Activated T-cell treated with anti-CD3 and anti-CD28 coated beads, Interleukin-2, amount 50 U/mL, for 72 hours (primary cell): ENCODE data around the gene CPNE8. TPM values are rescaled to one million over a fixed set of nuclear protein-coding genes. Genes with fewer than 3 reads are reported as not detected.

Source experiments
- ATAC-seq, 2 donors: fragments of 150-1000 bp; cut with Tn5 transposase; replicated peaks in 1 of 2; 2 replicates each; pipeline ENCODE4 v1.10.0; 2021; ENCODE audit warnings: moderate library complexity in 2 of 2, mild to moderate bottlenecking in 1 of 2
- DNase-seq, 2 donors: peaks; one replicate each; pipeline ENCODE4 v3.0.0; 2021 to 2022; ENCODE audit warnings: mixed read lengths in 1 of 2
- H3K27ac Mint-ChIP-seq: one replicate; pipeline ENCODE4 v1.8.0; 2022; ENCODE audit warnings: mild to moderate bottlenecking, moderate library complexity, mixed read lengths
- H3K27me3 Mint-ChIP-seq: one replicate; pipeline ENCODE4 v1.8.0; 2022; ENCODE audit warnings: low read depth, mixed read lengths
- H3K36me3 Mint-ChIP-seq, 2 donors: one replicate each; pipeline ENCODE4 v1.8.0; 2022; ENCODE audit warnings: mixed read lengths in 2 of 2, mild to moderate bottlenecking in 1 of 2; ENCODE audit not compliant: insufficient read depth in 2 of 2
- H3K4me1 Mint-ChIP-seq: one replicate; pipeline ENCODE4 v1.8.0; 2022; ENCODE audit warnings: low read depth, mixed read lengths
- H3K4me3 Mint-ChIP-seq, 2 donors: one replicate each; pipeline ENCODE4 v1.8.0; 2022; ENCODE audit warnings: mild to moderate bottlenecking in 2 of 2, mixed read lengths in 2 of 2, moderate library complexity in 2 of 2
- H3K9me3 Mint-ChIP-seq, 2 donors: one replicate each; pipeline ENCODE4 v1.8.0; 2022; ENCODE audit warnings: mixed read lengths in 2 of 2
- total RNA-seq, 2 donors: library from RNA; stranded (reverse); gene quantifications; one replicate each; pipeline ENCODE4 v1.2.3, GENCODE V29; 2022

Gene CPNE8
- total RNA-seq, 2 donors from 2014 or later = 3.1 to 3.5 TPM

GRCh38 chr12:38912116-38912515 lies 6.7 kb upstream of the CPNE8 start:
- Mint-ChIP-seq H3K4me1 (peaks cover 4% of the 10 kb centered on the region), H3K27ac (no peak overlapping the region), H3K36me3 (no peaks in the 10 kb centered on the region), H3K4me3 (no peak overlapping the region), H3K27me3 (peaks cover 11% of the 10 kb centered on the region), H3K9me3 (no peaks in the 10 kb centered on the region)
- DNase-seq (no peak), ATAC-seq (no peak)

DNA sequence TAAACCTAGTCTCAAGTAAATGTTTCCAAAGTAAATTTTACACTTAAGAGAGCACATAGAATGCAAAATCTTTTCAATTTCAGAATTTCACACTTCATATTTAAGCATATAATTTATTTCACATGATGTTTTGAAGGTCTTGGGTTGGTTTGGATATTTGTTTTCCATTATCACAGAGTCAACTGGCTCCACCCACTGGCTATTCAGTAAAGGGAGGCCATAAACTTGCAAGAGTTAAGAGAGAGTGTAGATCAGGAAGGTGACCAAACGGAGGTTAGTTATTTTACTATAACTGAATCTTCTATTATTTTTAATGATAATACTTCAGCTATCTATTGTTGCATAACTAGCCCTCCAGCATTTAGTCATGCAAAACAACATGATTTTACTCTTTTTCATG lies 6.2 kb upstream of the CPNE8 start:
- Mint-ChIP-seq H3K4me1 (peaks cover 8% of the 10 kb centered on the region), H3K27ac (no peak overlapping the region), H3K36me3 (peaks cover 0 to 2% of the 10 kb centered on the region in 2 donors), H3K4me3 (no peak overlapping the region), H3K27me3 (peaks cover 15% of the 10 kb centered on the region), H3K9me3 (no peaks in the 10 kb centered on the region)
- DNase-seq = no peak
- no peak for ATAC-seq

DNA sequence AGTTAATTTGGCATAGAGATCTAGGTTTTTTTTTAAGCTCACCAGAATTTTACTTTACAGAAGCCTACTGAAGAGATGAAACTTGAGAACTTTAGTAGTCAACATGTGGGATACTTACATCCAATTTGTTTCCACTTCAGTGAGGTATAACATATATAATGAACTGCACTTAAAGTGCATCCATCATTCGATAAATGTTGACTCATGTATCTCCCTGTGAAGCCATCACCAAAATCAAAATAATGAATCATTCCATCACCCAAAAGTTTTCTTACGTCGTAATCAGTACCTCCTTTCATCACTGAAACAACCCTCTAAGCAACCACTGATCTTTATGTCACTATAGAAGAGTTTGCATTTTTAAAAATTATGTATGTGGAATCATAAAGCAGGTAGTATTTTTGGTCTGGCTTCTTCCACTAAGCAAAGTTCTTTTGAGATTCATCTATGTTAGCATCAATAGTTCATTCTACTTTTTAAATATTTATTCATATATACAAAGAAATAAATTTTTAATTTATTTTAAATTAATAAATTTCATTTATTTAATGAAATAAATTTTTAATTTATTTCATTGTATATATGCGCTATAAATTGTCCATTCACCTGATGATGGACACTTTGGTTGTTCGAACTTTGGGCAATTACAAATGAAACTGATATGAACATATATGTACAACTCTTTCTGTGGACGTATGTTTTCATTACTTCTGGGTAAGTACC lies 2.0 kb upstream of the CPNE8 start:
- ATAC-seq = peak; percentile 16 to 23
- Mint-ChIP-seq H3K4me3 (peak overlapping the region; percentile 91 to 98), H3K27ac (peak overlapping the region; percentile 99), H3K9me3 (no peaks in the 10 kb centered on the region), H3K4me1 (peaks cover 32% of the 10 kb centered on the region), H3K27me3 (peaks cover 21% of the 10 kb centered on the region), H3K36me3 (peaks cover 0 to 2% of the 10 kb centered on the region in 2 donors)
- DNase-seq = no peak

- peak overlapping the region; percentile 99 for H3K27ac Mint-ChIP-seq
- H3K36me3 Mint-ChIP-seq = peaks cover 0 to 2% of the 10 kb centered on the region in 2 donors
- H3K27me3 Mint-ChIP-seq = peaks cover 21% of the 10 kb centered on the region
- H3K9me3 Mint-ChIP-seq = no peaks in the 10 kb centered on the region
- H3K4me3 Mint-ChIP-seq = peak overlapping the region; percentile 91 to 98
- peaks cover 32% of the 10 kb centered on the region for H3K4me1 Mint-ChIP-seq
- DNase-seq = peak; percentile 75 to 76
- ATAC-seq = peak; percentile 76 to 86
These were observed 1.2 kb upstream of the CPNE8 start for GRCh38 chr12:38906482-38907200.

GRCh38 chr12:38904537-38905479 lies 583 bp downstream of the CPNE8 start:
- H3K4me3 Mint-ChIP-seq = peak overlapping the region; percentile 91 to 98
- peak; percentile 42 to 50 for DNase-seq
- peaks cover 32% of the 10 kb centered on the region for H3K4me1 Mint-ChIP-seq
- H3K27ac Mint-ChIP-seq = peak overlapping the region; percentile 62
- peaks cover 0 to 2% of the 10 kb centered on the region in 2 donors for H3K36me3 Mint-ChIP-seq
- H3K27me3 Mint-ChIP-seq = peaks cover 21% of the 10 kb centered on the region
- no peaks in the 10 kb centered on the region for H3K9me3 Mint-ChIP-seq
- ATAC-seq = peak; percentile 60 to 74

DNA sequence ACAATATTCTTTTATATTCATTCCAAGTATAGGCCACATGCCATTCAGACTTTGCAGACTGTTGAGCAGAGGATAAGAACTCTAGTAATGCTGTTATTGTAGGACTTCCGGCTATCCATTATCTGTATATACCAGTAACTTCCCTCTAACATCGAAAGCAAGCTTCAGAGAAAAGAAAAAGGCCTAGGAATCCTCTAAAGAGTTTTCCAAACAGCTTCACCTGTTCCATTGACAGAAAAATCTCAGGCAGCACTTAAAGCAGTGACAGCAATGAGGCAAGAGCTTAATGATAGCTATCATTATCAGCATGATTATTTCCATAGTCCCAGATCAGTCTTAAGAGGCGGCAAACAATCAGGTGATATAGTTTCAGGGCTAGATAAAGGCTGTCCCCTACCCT lies 1.8 kb downstream of the CPNE8 start:
- Mint-ChIP-seq H3K4me1 (peaks cover 32% of the 10 kb centered on the region), H3K27ac (no peak overlapping the region), H3K27me3 (peaks cover 14% of the 10 kb centered on the region), H3K36me3 (peaks cover 0 to 2% of the 10 kb centered on the region in 2 donors), H3K9me3 (no peaks in the 10 kb centered on the region), H3K4me3 (peak overlapping the region; percentile 91 to 98)
- ATAC-seq (no peak), DNase-seq (no peak)

- H3K4me1 Mint-ChIP-seq = no peaks in the 10 kb centered on the region
- no peaks in the 10 kb centered on the region for H3K36me3 Mint-ChIP-seq
- ATAC-seq = no peak
- H3K9me3 Mint-ChIP-seq = no peaks in the 10 kb centered on the region
- no peak for DNase-seq
- no peak overlapping the region for H3K4me3 Mint-ChIP-seq
- H3K27ac Mint-ChIP-seq = no peak overlapping the region
- no peaks in the 10 kb centered on the region for H3K27me3 Mint-ChIP-seq
These were observed 7.2 kb downstream of the CPNE8 start for GRCh38 chr12:38898001-38898684.

- Mint-ChIP-seq H3K36me3 (no peaks in the 10 kb centered on the region), H3K27ac (no peak overlapping the region), H3K4me1 (peaks cover 9% of the 10 kb centered on the region), H3K4me3 (no peak overlapping the region), H3K9me3 (no peaks in the 10 kb centered on the region), H3K27me3 (no peaks in the 10 kb centered on the region)
- ATAC-seq (no peak), DNase-seq (no peak)
These were observed 9.9 kb downstream of the CPNE8 start for GRCh38 chr12:38895446-38895845.

DNA sequence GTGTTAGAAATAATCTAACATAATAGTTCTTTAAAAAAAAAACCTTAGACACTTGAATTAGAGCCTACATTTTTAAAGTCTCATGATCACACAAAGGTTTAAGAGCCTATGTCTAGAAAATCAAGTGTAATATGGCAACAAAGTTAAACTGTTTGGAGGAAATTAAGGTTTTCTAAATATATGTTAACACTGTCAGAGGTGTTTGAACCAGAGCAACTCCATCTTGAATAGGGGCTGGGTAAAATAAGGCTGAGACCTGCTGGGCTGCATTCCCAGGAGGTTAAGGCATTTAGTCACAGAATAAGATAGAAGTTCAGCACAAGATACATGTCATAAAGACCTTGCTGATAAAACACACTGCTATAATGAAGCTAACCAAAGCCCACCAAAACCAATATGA lies 12.4 kb downstream of the CPNE8 start:
- H3K9me3 Mint-ChIP-seq = no peaks in the 10 kb centered on the region
- ATAC-seq (no peak), DNase-seq (no peak)
- no peaks in the 10 kb centered on the region for H3K27me3 Mint-ChIP-seq
- H3K4me3 Mint-ChIP-seq = no peak overlapping the region
- H3K4me1 Mint-ChIP-seq = peaks cover 9% of the 10 kb centered on the region
- H3K36me3 Mint-ChIP-seq = no peaks in the 10 kb centered on the region
- H3K27ac Mint-ChIP-seq = no peak overlapping the region

- no peak overlapping the region for H3K27ac Mint-ChIP-seq
- no peaks in the 10 kb centered on the region for H3K36me3 Mint-ChIP-seq
- H3K27me3 Mint-ChIP-seq = no peaks in the 10 kb centered on the region
- ATAC-seq (peak; percentile 66 to 85), DNase-seq (no peak)
- peaks cover 9% of the 10 kb centered on the region for H3K4me1 Mint-ChIP-seq
- peak overlapping the region in 1 of 2 donors; percentile 36 for H3K4me3 Mint-ChIP-seq
- H3K9me3 Mint-ChIP-seq = no peaks in the 10 kb centered on the region
These were observed 13.2 kb downstream of the CPNE8 start for GRCh38 chr12:38892087-38892786.

- H3K4me1 Mint-ChIP-seq = peaks cover 9% of the 10 kb centered on the region
- H3K36me3 Mint-ChIP-seq = no peaks in the 10 kb centered on the region
- DNase-seq (no peak), ATAC-seq (no peak)
- no peak overlapping the region for H3K4me3 Mint-ChIP-seq
- H3K9me3 Mint-ChIP-seq = no peaks in the 10 kb centered on the region
- H3K27ac Mint-ChIP-seq = no peak overlapping the region
- no peaks in the 10 kb centered on the region for H3K27me3 Mint-ChIP-seq
These were observed 15.1 kb downstream of the CPNE8 start for GRCh38 chr12:38890102-38890855.
